K562 (cell line): ENCODE results near the gene RARG. TPM values are rescaled to one million over a fixed set of nuclear protein-coding genes. Genes with fewer than 3 reads are reported as not detected.

Experiments used
- ATAC-seq: fragments of 200-7000 bp; cut with Tn5 transposase; 3 replicates; pipeline ENCODE4 v1.9.1; 2020; ENCODE audit warnings: moderate library complexity
- BruUV-seq: library from RNA; stranded (reverse); fragments of 400-500 nt; replicated peaks from 2 replicates; lab custom pipeline; 2021; lab: Mats Ljungman, UMichigan
- CTCF ChIA-PET: fragments of 300-600 bp; formaldehyde crosslinking; extraction: SDS; loops from one replicate; lab custom pipeline; 2021; ENCODE audit warnings: low intra/inter-chr PET ratio; lab: Yijun Ruan, JAX
- POLR2A ChIA-PET: fragments of 300-600, 350-650 bp; sonication (Branson Sonifier 250); formaldehyde crosslinking; extraction: SDS; loops from one replicate; lab custom pipeline; 2021; ENCODE audit warnings: antibody characterized with exemption, inconsistent platforms; lab: Yijun Ruan, JAX
- DNase-seq, 4 experiments: peaks; one replicate each; pipeline versions ENCODE4 v3.0.0 to v3.0.0-alpha.2; 2011 to 2018; ENCODE audit warnings: low spot score in 3 of 4, mixed read lengths in 3 of 4; ENCODE audit errors: extremely low read depth in 1 of 4
- FAIRE-seq: peaks from 2 replicates; lab custom pipeline; 2011; peaks lifted over from hg19 to GRCh38; lab: Jason Lieb, UNC
- H2AFZ ChIP-seq: 2 replicates; pipeline ENCODE4 v1.6.0; 2011; ENCODE audit warnings: low read depth, low read length, control low read depth, inconsistent platforms
- H3K27ac ChIP-seq: fragments of 200-600 bp; 3 replicates; pipeline ENCODE4 v1.8.0; 2011; ENCODE audit warnings: low read depth, mild to moderate bottlenecking, control low read depth, inconsistent platforms, low read length, moderate library complexity, mixed read lengths; ENCODE audit errors: extremely low read depth
- H3K27me3 ChIP-seq, 2 experiments: fragments of 300-600 bp in 1 of 2; 2 replicates in 1 of 2; 3 replicates in 1 of 2; pipeline versions ENCODE4 v1.6.0 to v1.8.0; 2011; ENCODE audit warnings: inconsistent platforms in 2 of 2, low read length in 2 of 2, mild to moderate bottlenecking in 1 of 2, mixed read lengths in 1 of 2, moderate library complexity in 1 of 2; ENCODE audit not compliant: control insufficient read depth in 2 of 2, insufficient read depth in 2 of 2
- H3K36me3 ChIP-seq: fragments of 300-600 bp; 3 replicates; pipeline ENCODE4 v1.8.0; 2011; ENCODE audit warnings: mild to moderate bottlenecking, low read length, inconsistent platforms; ENCODE audit not compliant: control insufficient read depth, insufficient read depth
- H3K4me1 ChIP-seq, 2 experiments: fragments of 200-600 bp in 1 of 2; replicated peaks in 1 of 2; 2 replicates in 1 of 2; 3 replicates in 1 of 2; pipeline versions ENCODE4 v1.5.1 to v1.8.0; 2011; ENCODE audit warnings: inconsistent platforms in 2 of 2, low read length in 2 of 2, mild to moderate bottlenecking in 1 of 2, mixed read lengths in 1 of 2, moderate library complexity in 1 of 2; ENCODE audit not compliant: control insufficient read depth in 2 of 2, insufficient read depth in 2 of 2
- H3K4me2 ChIP-seq: 2 replicates; pipeline ENCODE4 v1.6.1; 2011; ENCODE audit warnings: low read length, control low read depth, inconsistent platforms, mixed read lengths; ENCODE audit not compliant: insufficient read depth
- H3K4me3 ChIP-seq: fragments of 200-600 bp; sonication (generic), shearing (Covaris generic); 2 replicates; pipeline ENCODE4 v1.5.1; 2016; ENCODE audit warnings: control low read depth, inconsistent platforms
- H3K79me2 ChIP-seq: fragments of 200-600 bp; 3 replicates; pipeline ENCODE4 v1.8.0; 2011; ENCODE audit warnings: low read length, inconsistent platforms; ENCODE audit not compliant: control insufficient read depth, insufficient read depth
- H3K9ac ChIP-seq, 2 experiments: 2 replicates each; pipeline versions ENCODE4 v1.6.0 to v1.6.1; 2011; ENCODE audit warnings: low read depth in 2 of 2, low read length in 2 of 2, control low read depth in 1 of 2, inconsistent platforms in 1 of 2, mild to moderate bottlenecking in 1 of 2, mixed read lengths in 1 of 2; ENCODE audit not compliant: insufficient read depth in 1 of 2
- H3K9me1 ChIP-seq: one replicate; pipeline ENCODE4 v1.6.0; 2011; ENCODE audit warnings: inconsistent platforms, mild to moderate bottlenecking, low read length, moderate library complexity; ENCODE audit not compliant: control insufficient read depth, insufficient read depth
- H3K9me3 ChIP-seq: replicated peaks from 2 replicates; pipeline ENCODE4 v1.5.1; 2011; ENCODE audit warnings: low read depth, low read length, inconsistent platforms; ENCODE audit not compliant: control insufficient read depth, insufficient read depth
- H4K20me1 ChIP-seq: replicated peaks from 2 replicates; pipeline ENCODE4 v1.6.1; 2011; ENCODE audit warnings: low read length, inconsistent platforms, mixed read lengths; ENCODE audit not compliant: control insufficient read depth, insufficient read depth
- CTCF ChIP-seq, 3 experiments: IDR thresholded peaks in 2 of 3; conservative IDR thresholded peaks in 1 of 3; 2 replicates each; pipeline ENCODE4 v1.5.1; 2011 to 2012; ENCODE audit warnings: low read length in 3 of 3, mild to moderate bottlenecking in 3 of 3, control low read depth in 2 of 3, improper control_type of control experiment in 1 of 3, inconsistent platforms in 1 of 3, low read depth in 1 of 3, mixed read lengths in 1 of 3, moderate library complexity in 1 of 3; ENCODE audit not compliant: insufficient read depth in 2 of 3
- FIP1L1 ChIP-seq: fragments of 200-400 bp; formaldehyde crosslinking; IDR thresholded peaks from 2 replicates; pipeline ENCODE4 v1.6.1; 2018; ENCODE audit warnings: mild to moderate bottlenecking, low read depth, low read length; ENCODE audit not compliant: poor library complexity, severe bottlenecking
- FOXJ2 ChIP-seq: fragments of 200-800 bp; sonication (Bioruptor generic); IDR thresholded peaks from 2 replicates; pipeline ENCODE4 v1.6.1; 2016; ENCODE audit warnings: missing genetic modification characterization, missing compliant biosample characterization
- IFI16 ChIP-seq: fragments of 250-450 bp; sonication (Bioruptor Pico); IDR thresholded peaks from 2 replicates; pipeline ENCODE4 v2.1.2; 2022; ENCODE audit warnings: mild to moderate bottlenecking, inconsistent platforms
- RAD51 ChIP-seq: fragments of 450-650 bp; IDR thresholded peaks from 2 replicates; pipeline ENCODE4 v1.7.1; 2016; ENCODE audit warnings: low read depth, mild to moderate bottlenecking, borderline replicate concordance
- ZBTB7A ChIP-seq: IDR thresholded peaks from 2 replicates; pipeline ENCODE4 v1.6.1; 2011; ENCODE audit warnings: low read depth, mild to moderate bottlenecking, low read length, moderate library complexity, borderline replicate concordance; ENCODE audit not compliant: control insufficient read depth
- ZFP1 ChIP-seq: fragments of 450-650 bp; formaldehyde crosslinking; IDR thresholded peaks from 2 replicates; pipeline ENCODE4 v1.4.0; 2020; ENCODE audit warnings: mild to moderate bottlenecking, mixed read lengths
- ZNF609 ChIP-seq: sonication (generic); formaldehyde crosslinking; IDR thresholded peaks from 2 replicates; pipeline ENCODE4 v1.8.1; 2023; ENCODE audit warnings: missing genetic modification reagents, mild to moderate bottlenecking, borderline replicate concordance
- WGBS: fragments of 100-300 bp; shearing (Covaris generic); methylation state at CpG from one replicate; pipeline ENCODE4 v1.1.6; 2016; ENCODE audit warnings: low coverage, mixed read lengths; ENCODE audit not compliant: insufficient coverage; ENCODE audit errors: missing lambda C conversion rate; 5-methylcytosine and 5-hydroxymethylcytosine counted together
- in situ Hi-C: fragments of 300-500 bp; cut with MboI; formaldehyde crosslinking; loops from 4 replicates; pipeline ENCODE4 v1.15.0; 2018; ENCODE audit warnings: inconsistent platforms, mixed read lengths
- intact Hi-C: fragments of 100-400 bp; cut with micrococcal nuclease; formaldehyde crosslinking; loops from 2 replicates; pipeline ENCODE4 v1.14.2; 2022
- polyA plus RNA-seq, 8 experiments: library from polyadenylated mRNA; depleted of rRNA in 4 of 8; stranded (reverse) in 5 of 8; unstranded in 3 of 8; fragments of >200 nt; fragmentation: Nextera tagmentation in 2 of 8; fragmentation: Illumina TruSeq in 1 of 8; extraction: Ambion mirVana in 2 of 8; extraction: Trizol in 1 of 8; gene quantifications; 2 replicates each; pipeline versions ENCODE4 v1.2.1 to v1.2.3, GENCODE V29; 2011 to 2014; ENCODE audit warnings: inconsistent platforms in 1 of 8, missing spikeins in 1 of 8
- total RNA-seq, 7 experiments: library from RNA; depleted of rRNA in 6 of 7; stranded (reverse); fragments of >200 nt in 6 of 7; fragmentation: Illumina TruSeq in 2 of 7; extraction: Trizol in 2 of 7; gene quantifications; 2 replicates each; pipeline versions ENCODE4 v1.2.1 to v1.2.3, GENCODE V29; 2011 to 2021; ENCODE audit warnings: low replicate concordance in 1 of 7

Gene RARG
- total and polyA plus RNA-seq, 9 of the 15 experiments (the other 6 are each of a cell fraction or from before 2014, with no cell fraction given), result 0.18 to 7.6 (median 3.8) TPM

GRCh38 chr12:53217931-53218307 is 14.1 kb downstream of the RARG start:
- H3K9me1 ChIP-seq, result no peaks in the 10 kb centered on the region
- peak overlapping the region; percentile 41 for H3K27ac ChIP-seq
- no peaks in the 10 kb centered on the region for H3K27me3 ChIP-seq
- DNase-seq, result no peak
- CTCF ChIA-PET, result interaction anchor here (0.7 kb wide), 1 partner anchor 33 kb away, joined by 3 read pairs; no protein-coding TSS in a partner anchor
- BruUV-seq, result no TSS peak
- POLR2A ChIA-PET, result interaction anchor here (0.6 to 1.4 kb wide), 5 partner anchors 17 to 313 kb away, joined by 3 to 6 read pairs (median 3); partner anchors contain the start of genes KRT8 and PFDN5
- intact Hi-C loops (no loop called here), in situ Hi-C loops (no loop called here)
- H3K9me3 ChIP-seq, result no peaks in the 10 kb centered on the region
- peak overlapping the region in 1 of 2 experiments; percentile 81; a peak in 3 of 4 replicates for H3K9ac ChIP-seq
- H3K79me2 ChIP-seq, result peaks cover 24% of the 10 kb centered on the region
- 57% methylated on average over 3 of the region's 3 CpGs for WGBS
- no peak for ATAC-seq
- H2AFZ ChIP-seq, result peak overlapping the region; percentile 61
- no peaks in the 10 kb centered on the region for H4K20me1 ChIP-seq
- peak overlapping the region; percentile 47; the same call in 1 of the 2 replicates for H3K4me2 ChIP-seq
- peaks cover 30 to 71% of the 10 kb centered on the region in 2 experiments for H3K4me1 ChIP-seq
- no peak for FAIRE-seq
- TF ChIP-seq FOXJ2 (tag), result no peak
- TF ChIP-seq IFI16 (CRISPR knock-in tag), result no peak
- TF ChIP-seq RAD51, result no peak
- TF ChIP-seq CTCF (IDR thresholded peaks at IDR 0.05 in 2 of 3, conservative IDR thresholded peaks at IDR 0.05 in 1 of 3; ENCODE audit: insufficient read depth in 2 of 3, low read depth in 1 of 3, low read length in 3 of 3), result no peak
- no peak for TF ChIP-seq ZFP1 (CRISPR knock-in tag)
- no peak for TF ChIP-seq ZNF609 (CRISPR knock-in tag)
- TF ChIP-seq ZBTB7A, result peak; percentile 18; the same call in 1 of the 2 replicates
- TF ChIP-seq FIP1L1, result no peak
- TF ChIP-seq, all 486 proteins: peak for 1
- Histone ChIP-seq H3K36me3 (peaks cover 24% of the 10 kb centered on the region; the same call in 2 of the 3 replicates), H3K4me3 (no peak overlapping the region)
